Tibial nerve (tissue), 4 donors: Measurements from ENCODE around the gene TMEM185B.

Experiments used
- CTCF ChIP-seq, 5 experiments: fragments of 200-600 bp in 3 of 5; fragments of 450-650 bp in 2 of 5; sonication (generic) in 3 of 5; IDR thresholded peaks; one replicate each; pipeline ENCODE4 v1.5.1; 2016 to 2019; ENCODE audit warnings: antibody characterized with exemption in 5 of 5, mild to moderate bottlenecking in 3 of 5, moderate library complexity in 2 of 5
- EP300 ChIP-seq, 2 donors: sonication (generic); formaldehyde crosslinking; IDR thresholded peaks; one replicate each; pipeline ENCODE4 v1.6.1; 2017; ENCODE audit warnings: antibody characterized with exemption in 2 of 2, mild to moderate bottlenecking in 1 of 2

- TF ChIP-seq CTCF (IDR thresholded peaks at IDR 0.05) (no peak), EP300 (IDR thresholded peaks at IDR 0.05) (no peak)
These were observed 17.8 kb upstream of the TMEM185B start for GRCh38 chr2:120240901-120241429.
